BJ (cell line): ENCODE results near the gene ARHGEF4. TPM values are rescaled to one million over a fixed set of nuclear protein-coding genes. Genes with fewer than 3 reads are reported as not detected.

ENCODE experiments used
- CTCF ChIA-PET: fragments of 350-600 bp; formaldehyde crosslinking; extraction: SDS; loops from one replicate; lab custom pipeline; 2021; ENCODE audit warnings: antibody characterized with exemption, inconsistent platforms; lab: Yijun Ruan, JAX
- POLR2A ChIA-PET: fragments of 300-600 bp; sonication (Branson Sonifier 250); formaldehyde crosslinking; extraction: SDS; loops from one replicate; lab custom pipeline; 2021; ENCODE audit warnings: antibody characterized with exemption; lab: Charles Lee
- DNase-seq: peaks from one replicate; pipeline ENCODE4 v3.0.0-alpha.2; 2011; ENCODE audit warnings: low read depth
- H3K27me3 ChIP-seq: 2 replicates; pipeline ENCODE4 v1.6.0; 2011; ENCODE audit warnings: low read length; ENCODE audit not compliant: control insufficient read depth, insufficient read depth
- H3K36me3 ChIP-seq: 2 replicates; pipeline ENCODE4 v1.5.1; 2011; ENCODE audit warnings: low read length; ENCODE audit not compliant: control insufficient read depth, insufficient read depth
- H3K4me3 ChIP-seq: 2 replicates; pipeline ENCODE4 v1.5.1; 2011; ENCODE audit warnings: low read depth, mild to moderate bottlenecking, control low read depth, low read length
- CTCF ChIP-seq: IDR thresholded peaks from 2 replicates; pipeline ENCODE4 v1.5.1; 2011; ENCODE audit warnings: low read depth, mild to moderate bottlenecking, control low read depth, inconsistent platforms, low read length, moderate library complexity; ENCODE audit not compliant: insufficient read depth
- polyA plus RNA-seq: library from polyadenylated mRNA; depleted of rRNA; stranded (reverse); fragments of >200 nt; gene quantifications from 2 replicates; pipeline ENCODE4 v1.2.3, GENCODE V29; 2011

Gene ARHGEF4
- polyA plus RNA-seq, 1 experiment, result 15.1 TPM

GRCh38 chr2:131016826-131017741 lies 180.4 kb downstream of the ARHGEF4 start:
- TF ChIP-seq CTCF, result no peak
- Histone ChIP-seq H3K27me3 (no peaks in the 10 kb centered on the region), H3K4me3 (no peak overlapping the region), H3K36me3 (no peaks in the 10 kb centered on the region)
- CTCF ChIA-PET, result no interaction called here
- POLR2A ChIA-PET, result no interaction called here
- peak; percentile 21 for DNase-seq

- DNase-seq, result no peak
- ChIA-PET POLR2A (interaction anchor here (0.7 kb wide), 1 partner anchor 12 kb away, joined by 4 read pairs; no protein-coding TSS in a partner anchor), CTCF (no interaction called here)
- no peak overlapping the region for H3K4me3 ChIP-seq
- no peaks in the 10 kb centered on the region for H3K36me3 ChIP-seq
- peaks cover 2% of the 10 kb centered on the region; the same call in 1 of the 2 replicates for H3K27me3 ChIP-seq
- TF ChIP-seq CTCF, result no peak
These were observed 186.0 kb downstream of the ARHGEF4 start for GRCh38 chr2:131022731-131023130.

- no peak for TF ChIP-seq CTCF
- POLR2A ChIA-PET, result no interaction called here
- CTCF ChIA-PET, result no interaction called here
- H3K36me3 ChIP-seq, result no peaks in the 10 kb centered on the region
- no peak for DNase-seq
- peaks cover 2% of the 10 kb centered on the region; the same call in 1 of the 2 replicates for H3K27me3 ChIP-seq
- no peak overlapping the region for H3K4me3 ChIP-seq
These were observed 187.0 kb downstream of the ARHGEF4 start for GRCh38 chr2:131023758-131024157.

GRCh38 chr2:131026919-131027318 lies 190.2 kb downstream of the ARHGEF4 start:
- no peak for DNase-seq
- Histone ChIP-seq H3K27me3 (peaks cover 2% of the 10 kb centered on the region; the same call in 1 of the 2 replicates), H3K4me3 (no peak overlapping the region), H3K36me3 (no peaks in the 10 kb centered on the region)
- CTCF ChIA-PET, result no interaction called here
- no peak for TF ChIP-seq CTCF
- POLR2A ChIA-PET, result no interaction called here
